Rectal smooth muscle tissue (tissue), 1 donor: ENCODE data around the gene ADGRL1.
"Not testable (repeated sequence)": the region's sequence is repeated elsewhere in the genome, so short reads cannot be mapped to it uniquely, and the experiment has no call there.

ENCODE experiments used
- H3K27ac ChIP-seq: one replicate; pipeline ENCODE4 v1.7.0; 2013; ENCODE audit warnings: low read depth, low read length, inconsistent platforms
- H3K27me3 ChIP-seq: one replicate; pipeline ENCODE4 v1.7.0; 2013; ENCODE audit warnings: low read length; ENCODE audit not compliant: control insufficient read depth, insufficient read depth
- H3K36me3 ChIP-seq: one replicate; pipeline ENCODE4 v1.7.0; 2013; ENCODE audit warnings: low read length; ENCODE audit not compliant: control insufficient read depth, insufficient read depth
- H3K4me1 ChIP-seq: one replicate; pipeline ENCODE4 v1.7.0; 2013; ENCODE audit warnings: low read length; ENCODE audit not compliant: control insufficient read depth, insufficient read depth
- H3K4me3 ChIP-seq: one replicate; pipeline ENCODE4 v1.7.0; 2013; ENCODE audit warnings: low read length
- H3K9ac ChIP-seq: one replicate; pipeline ENCODE4 v1.7.0; 2013; ENCODE audit warnings: low read length

Gene ADGRL1

DNA sequence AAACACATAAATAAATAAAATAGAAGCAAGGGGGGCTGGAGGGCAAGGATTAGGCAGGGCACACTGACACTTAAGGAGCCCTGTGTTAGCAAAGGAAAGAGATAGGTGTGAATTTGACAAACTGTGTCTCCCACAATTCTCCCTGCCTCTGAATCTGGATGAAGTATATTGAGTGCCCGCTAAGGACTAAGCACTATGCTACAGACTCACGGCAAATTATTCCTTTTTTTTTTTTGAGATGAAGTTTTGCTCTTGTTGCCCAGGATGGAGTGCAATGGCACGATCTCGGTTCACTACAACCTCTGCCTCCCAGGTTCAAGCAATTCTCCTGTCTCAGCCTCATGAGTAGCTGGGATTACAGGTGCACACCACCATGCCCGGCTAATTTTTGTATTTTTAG lies 38.4 kb upstream of the ADGRL1 start:
- not testable (repeated sequence) for H3K27ac ChIP-seq, H3K27me3 ChIP-seq, H3K4me3 ChIP-seq, H3K9ac ChIP-seq, H3K36me3 ChIP-seq, H3K4me1 ChIP-seq

GRCh38 chr19:14243718-14244117 lies 37.7 kb upstream of the ADGRL1 start:
- not testable (repeated sequence) for H3K27ac ChIP-seq, H3K9ac ChIP-seq, H3K4me1 ChIP-seq, H3K36me3 ChIP-seq, H3K27me3 ChIP-seq, H3K4me3 ChIP-seq

DNA sequence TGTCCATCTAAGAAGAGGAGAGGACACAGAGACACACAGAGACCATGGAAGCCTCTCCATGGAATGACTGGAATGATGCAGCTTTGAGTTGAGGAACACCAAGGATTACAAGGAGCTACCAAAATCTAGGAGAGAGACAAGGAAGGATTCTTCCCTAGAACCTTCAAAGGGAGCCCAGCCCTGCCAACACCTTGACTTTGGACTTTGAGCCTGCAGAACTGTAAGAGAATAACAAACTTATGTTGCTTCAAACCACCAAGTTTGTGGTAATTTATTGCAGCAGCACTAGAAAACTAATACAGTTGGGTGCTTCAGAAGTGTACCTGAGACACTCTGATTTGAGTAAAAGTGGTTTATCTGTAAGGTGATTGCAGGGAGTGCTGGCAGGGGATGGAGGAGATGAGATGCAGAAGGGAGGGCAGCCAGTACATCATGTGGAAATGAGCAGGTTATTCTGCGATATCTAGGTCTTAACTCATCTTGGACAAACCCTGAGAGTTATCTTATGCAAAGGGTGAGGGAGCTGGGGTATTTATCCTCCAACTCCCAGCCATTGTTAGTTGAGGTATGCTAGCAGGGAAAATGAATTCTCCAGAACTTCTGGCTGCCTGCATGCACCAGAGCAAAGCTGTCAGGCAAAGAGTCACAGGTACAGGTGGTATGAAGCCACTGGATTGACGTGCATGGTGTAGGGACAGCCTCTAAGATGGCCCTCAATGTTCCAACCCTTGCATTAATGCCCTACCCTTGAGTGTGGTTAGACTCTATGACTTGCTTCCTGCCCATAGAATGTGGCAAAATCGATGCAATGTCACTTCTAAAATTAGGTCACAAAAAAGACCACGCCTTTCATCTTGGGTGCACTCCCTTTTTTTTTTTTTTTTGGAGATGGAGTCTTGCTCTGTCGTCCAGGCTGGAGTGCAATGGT lies 31.3 kb upstream of the ADGRL1 start:
- H3K27ac ChIP-seq, result no peak overlapping the region
- no peak overlapping the region for H3K4me3 ChIP-seq
- H3K36me3 ChIP-seq, result no peaks in the 10 kb centered on the region
- no peak overlapping the region for H3K9ac ChIP-seq
- no peaks in the 10 kb centered on the region for H3K4me1 ChIP-seq
- H3K27me3 ChIP-seq, result no peaks in the 10 kb centered on the region

DNA sequence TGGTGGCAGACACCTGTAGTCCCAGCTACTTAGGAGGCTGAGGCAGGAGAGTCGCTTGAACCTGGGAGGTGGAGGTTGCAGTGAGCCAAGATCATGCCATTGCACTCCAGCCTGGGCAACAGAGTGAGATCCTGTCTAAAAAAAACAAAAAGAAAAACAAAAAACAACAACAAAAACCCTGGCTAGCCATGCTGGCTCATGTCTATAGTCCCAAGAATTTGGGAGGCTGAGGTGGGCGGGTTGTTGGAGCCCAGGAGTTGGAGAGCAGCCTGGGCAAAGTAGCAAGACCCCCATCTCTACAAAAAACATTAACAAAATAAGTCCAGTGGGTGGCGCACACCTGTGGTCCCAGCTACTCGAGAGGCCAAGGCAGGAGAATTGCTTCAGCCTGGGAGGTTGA lies 27.0 kb upstream of the ADGRL1 start:
- not testable (repeated sequence) for H3K27ac ChIP-seq, H3K4me1 ChIP-seq, H3K4me3 ChIP-seq, H3K9ac ChIP-seq, H3K27me3 ChIP-seq, H3K36me3 ChIP-seq

GRCh38 chr19:14228446-14229071 lies 22.6 kb upstream of the ADGRL1 start:
- H3K36me3 ChIP-seq, H3K4me1 ChIP-seq, H3K27me3 ChIP-seq, H3K4me3 ChIP-seq, H3K9ac ChIP-seq, H3K27ac ChIP-seq: not testable (repeated sequence)

DNA sequence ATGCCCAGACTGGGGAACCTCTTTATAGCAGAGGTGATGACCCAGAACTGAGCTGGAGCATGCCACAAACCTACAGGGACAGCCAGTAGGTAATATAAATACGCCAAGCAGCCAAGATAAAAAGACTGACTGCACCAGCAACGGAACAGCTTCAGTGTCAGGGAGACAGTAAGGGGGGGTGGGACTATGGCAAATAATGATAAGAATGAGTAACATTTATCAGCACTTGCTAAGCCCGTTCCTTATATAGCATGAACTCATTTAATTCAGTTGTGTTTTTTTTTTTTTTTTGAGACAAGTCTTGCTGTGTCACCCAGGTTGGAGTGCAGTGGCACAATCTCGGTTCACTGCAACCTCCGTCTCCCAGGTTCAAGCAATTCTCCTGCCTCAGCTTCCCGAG lies 20.5 kb upstream of the ADGRL1 start:
- H3K4me3 ChIP-seq, H3K36me3 ChIP-seq, H3K27ac ChIP-seq, H3K4me1 ChIP-seq, H3K27me3 ChIP-seq, H3K9ac ChIP-seq: not testable (repeated sequence)

- no peak overlapping the region for H3K4me3 ChIP-seq
- no peaks in the 10 kb centered on the region for H3K27me3 ChIP-seq
- H3K4me1 ChIP-seq, result no peaks in the 10 kb centered on the region
- H3K9ac ChIP-seq, result no peak overlapping the region
- no peaks in the 10 kb centered on the region for H3K36me3 ChIP-seq
- no peak overlapping the region for H3K27ac ChIP-seq
Observed at GRCh38 chr19:14222886-14223285, 16.9 kb upstream of the ADGRL1 start.

GRCh38 chr19:14221345-14221744 lies 15.4 kb upstream of the ADGRL1 start:
- not testable (repeated sequence) for H3K4me3 ChIP-seq, H3K27me3 ChIP-seq, H3K4me1 ChIP-seq, H3K9ac ChIP-seq, H3K27ac ChIP-seq, H3K36me3 ChIP-seq

DNA sequence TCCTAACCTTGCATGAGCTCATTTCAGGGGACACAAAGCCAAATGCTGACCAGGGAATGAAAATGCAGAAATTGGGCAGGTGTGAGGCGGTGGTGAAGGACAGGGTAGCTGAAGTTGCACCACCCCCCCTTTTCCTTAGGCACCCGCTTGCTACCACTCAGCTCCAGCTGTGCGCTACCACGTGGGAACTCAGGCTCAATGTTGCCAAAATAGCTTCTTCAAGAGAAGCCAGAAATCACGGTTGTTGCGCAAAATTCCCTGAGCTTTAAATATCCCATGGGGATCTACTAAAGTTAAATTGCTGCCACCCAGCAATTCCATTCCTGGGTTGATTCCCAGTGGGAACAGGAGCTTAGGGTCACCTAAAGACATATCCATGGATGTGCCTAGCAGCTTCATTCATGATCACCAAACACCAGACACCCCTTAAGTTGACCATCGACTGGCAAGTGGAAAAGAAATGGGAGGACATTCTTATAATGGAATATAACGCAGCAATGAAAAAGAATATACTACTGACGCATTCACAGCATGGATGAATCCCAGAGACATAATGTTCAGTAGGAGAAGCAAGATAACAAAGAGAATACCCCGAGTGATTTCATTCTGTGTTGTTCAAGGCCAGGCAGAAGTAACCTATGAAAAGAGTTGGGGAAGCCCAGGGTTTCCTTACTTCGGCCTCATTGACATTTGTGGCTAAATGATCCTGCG lies 12.8 kb upstream of the ADGRL1 start:
- no peak overlapping the region for H3K27ac ChIP-seq
- no peak overlapping the region for H3K9ac ChIP-seq
- no peaks in the 10 kb centered on the region for H3K4me1 ChIP-seq
- no peaks in the 10 kb centered on the region for H3K27me3 ChIP-seq
- no peak overlapping the region for H3K4me3 ChIP-seq
- H3K36me3 ChIP-seq, result no peaks in the 10 kb centered on the region

- H3K4me1 ChIP-seq, H3K9ac ChIP-seq, H3K4me3 ChIP-seq, H3K36me3 ChIP-seq, H3K27ac ChIP-seq, H3K27me3 ChIP-seq: not testable (repeated sequence)
Observed at GRCh38 chr19:14217886-14218285, 11.9 kb upstream of the ADGRL1 start.

DNA sequence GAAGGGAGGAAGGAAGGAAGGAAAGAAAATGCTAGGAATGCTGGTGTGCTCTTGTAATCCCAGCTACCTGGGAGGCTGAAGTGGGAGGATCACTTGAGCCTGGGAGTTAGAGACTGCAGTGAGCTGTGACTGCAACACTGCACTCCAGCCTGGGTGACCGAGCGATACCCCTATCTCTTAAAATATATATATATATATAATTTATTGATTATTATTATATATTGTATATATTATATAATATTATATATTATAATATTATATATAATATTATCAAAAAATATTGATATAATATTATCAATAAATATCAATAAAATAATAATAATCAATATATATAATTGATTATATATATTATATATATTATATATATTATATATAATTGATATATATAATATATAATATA lies 8.6 kb upstream of the ADGRL1 start:
- no peak overlapping the region for H3K4me3 ChIP-seq
- no peaks in the 10 kb centered on the region for H3K27me3 ChIP-seq

GRCh38 chr19:14210182-14210581 lies 4.2 kb upstream of the ADGRL1 start:
- not testable (repeated sequence) for H3K4me1 ChIP-seq, H3K27ac ChIP-seq, H3K27me3 ChIP-seq, H3K4me3 ChIP-seq, H3K9ac ChIP-seq, H3K36me3 ChIP-seq

More for the DNA sequence above, 8.6 kb upstream of the ADGRL1 start:
- no peaks in the 10 kb centered on the region for H3K36me3 ChIP-seq
- no peak overlapping the region for H3K27ac ChIP-seq
- H3K9ac ChIP-seq, result no peak overlapping the region
- H3K4me1 ChIP-seq, result no peaks in the 10 kb centered on the region
